K562 (cell line): ENCODE results near the gene PAQR4. TPM values are rescaled to one million over a fixed set of nuclear protein-coding genes. Genes with fewer than 3 reads are reported as not detected.
A peak's percentile ranks its signal among the peaks of the same experiment; 100 is the strongest.

ENCODE experiments used
- ATAC-seq: fragments of 200-7000 bp; cut with Tn5 transposase; 3 replicates; pipeline ENCODE4 v1.9.1; 2020; ENCODE audit warnings: moderate library complexity
- BruUV-seq: library from RNA; stranded (reverse); fragments of 400-500 nt; replicated peaks from 2 replicates; lab custom pipeline; 2021; lab: Mats Ljungman, UMichigan
- CTCF ChIA-PET: fragments of 300-600 bp; formaldehyde crosslinking; extraction: SDS; loops from one replicate; lab custom pipeline; 2021; ENCODE audit warnings: low intra/inter-chr PET ratio; lab: Yijun Ruan, JAX
- POLR2A ChIA-PET: fragments of 300-600, 350-650 bp; sonication (Branson Sonifier 250); formaldehyde crosslinking; extraction: SDS; loops from one replicate; lab custom pipeline; 2021; ENCODE audit warnings: antibody characterized with exemption, inconsistent platforms; lab: Yijun Ruan, JAX
- DNase-seq, 4 experiments: peaks; one replicate each; pipeline versions ENCODE4 v3.0.0 to v3.0.0-alpha.2; 2011 to 2018; ENCODE audit warnings: low spot score in 3 of 4, mixed read lengths in 3 of 4; ENCODE audit errors: extremely low read depth in 1 of 4
- FAIRE-seq: peaks from 2 replicates; lab custom pipeline; 2011; peaks lifted over from hg19 to GRCh38; lab: Jason Lieb, UNC
- H2AFZ ChIP-seq: 2 replicates; pipeline ENCODE4 v1.6.0; 2011; ENCODE audit warnings: low read depth, low read length, control low read depth, inconsistent platforms
- H3K27ac ChIP-seq: fragments of 200-600 bp; 3 replicates; pipeline ENCODE4 v1.8.0; 2011; ENCODE audit warnings: low read depth, mild to moderate bottlenecking, control low read depth, inconsistent platforms, low read length, moderate library complexity, mixed read lengths; ENCODE audit errors: extremely low read depth
- H3K27me3 ChIP-seq, 2 experiments: fragments of 300-600 bp in 1 of 2; 2 replicates in 1 of 2; 3 replicates in 1 of 2; pipeline versions ENCODE4 v1.6.0 to v1.8.0; 2011; ENCODE audit warnings: inconsistent platforms in 2 of 2, low read length in 2 of 2, mild to moderate bottlenecking in 1 of 2, mixed read lengths in 1 of 2, moderate library complexity in 1 of 2; ENCODE audit not compliant: control insufficient read depth in 2 of 2, insufficient read depth in 2 of 2
- H3K36me3 ChIP-seq: fragments of 300-600 bp; 3 replicates; pipeline ENCODE4 v1.8.0; 2011; ENCODE audit warnings: mild to moderate bottlenecking, low read length, inconsistent platforms; ENCODE audit not compliant: control insufficient read depth, insufficient read depth
- H3K4me1 ChIP-seq, 2 experiments: fragments of 200-600 bp in 1 of 2; replicated peaks in 1 of 2; 2 replicates in 1 of 2; 3 replicates in 1 of 2; pipeline versions ENCODE4 v1.5.1 to v1.8.0; 2011; ENCODE audit warnings: inconsistent platforms in 2 of 2, low read length in 2 of 2, mild to moderate bottlenecking in 1 of 2, mixed read lengths in 1 of 2, moderate library complexity in 1 of 2; ENCODE audit not compliant: control insufficient read depth in 2 of 2, insufficient read depth in 2 of 2
- H3K4me2 ChIP-seq: 2 replicates; pipeline ENCODE4 v1.6.1; 2011; ENCODE audit warnings: low read length, control low read depth, inconsistent platforms, mixed read lengths; ENCODE audit not compliant: insufficient read depth
- H3K4me3 ChIP-seq: fragments of 200-600 bp; sonication (generic), shearing (Covaris generic); 2 replicates; pipeline ENCODE4 v1.5.1; 2016; ENCODE audit warnings: control low read depth, inconsistent platforms
- H3K79me2 ChIP-seq: fragments of 200-600 bp; 3 replicates; pipeline ENCODE4 v1.8.0; 2011; ENCODE audit warnings: low read length, inconsistent platforms; ENCODE audit not compliant: control insufficient read depth, insufficient read depth
- H3K9ac ChIP-seq, 2 experiments: 2 replicates each; pipeline versions ENCODE4 v1.6.0 to v1.6.1; 2011; ENCODE audit warnings: low read depth in 2 of 2, low read length in 2 of 2, control low read depth in 1 of 2, inconsistent platforms in 1 of 2, mild to moderate bottlenecking in 1 of 2, mixed read lengths in 1 of 2; ENCODE audit not compliant: insufficient read depth in 1 of 2
- H3K9me1 ChIP-seq: one replicate; pipeline ENCODE4 v1.6.0; 2011; ENCODE audit warnings: inconsistent platforms, mild to moderate bottlenecking, low read length, moderate library complexity; ENCODE audit not compliant: control insufficient read depth, insufficient read depth
- H3K9me3 ChIP-seq: replicated peaks from 2 replicates; pipeline ENCODE4 v1.5.1; 2011; ENCODE audit warnings: low read depth, low read length, inconsistent platforms; ENCODE audit not compliant: control insufficient read depth, insufficient read depth
- H4K20me1 ChIP-seq: replicated peaks from 2 replicates; pipeline ENCODE4 v1.6.1; 2011; ENCODE audit warnings: low read length, inconsistent platforms, mixed read lengths; ENCODE audit not compliant: control insufficient read depth, insufficient read depth
- CREB1 ChIP-seq, 2 experiments: sonication (generic) in 1 of 2; formaldehyde crosslinking in 1 of 2; IDR thresholded peaks; 2 replicates each; pipeline versions ENCODE4 v1.6.1 to v1.8.0; 2012 to 2022; ENCODE audit warnings: inconsistent platforms in 1 of 2, mild to moderate bottlenecking in 1 of 2, missing genetic modification reagents in 1 of 2, moderate library complexity in 1 of 2
- KDM1A ChIP-seq, 2 experiments: fragments of 450-650 bp; IDR thresholded peaks; 2 replicates each; pipeline ENCODE4 v1.6.1; 2016; ENCODE audit warnings: mild to moderate bottlenecking in 2 of 2
- LCOR ChIP-seq: sonication (generic); formaldehyde crosslinking; IDR thresholded peaks from 2 replicates; pipeline ENCODE4 v1.8.0; 2022; ENCODE audit warnings: mild to moderate bottlenecking, missing genetic modification reagents
- PRPF4 ChIP-seq: fragments of 200-400 bp; formaldehyde crosslinking; IDR thresholded peaks from one replicate; pipeline ENCODE4 v1.6.1; 2017; ENCODE audit warnings: low read length, low read depth, mild to moderate bottlenecking; ENCODE audit not compliant: insufficient read depth, poor library complexity, severe bottlenecking
- SAP30 ChIP-seq: fragments of 200-600 bp; sonication (generic); IDR thresholded peaks from 2 replicates; pipeline ENCODE4 v1.6.1; 2012; ENCODE audit warnings: borderline replicate concordance, low read depth, mild to moderate bottlenecking, moderate library complexity, low read length, control low read depth, inconsistent platforms; ENCODE audit not compliant: insufficient read depth, poor library complexity, severe bottlenecking
- SIX5 ChIP-seq, 2 experiments: IDR thresholded peaks; 2 replicates each; pipeline ENCODE4 v1.6.1; 2011; ENCODE audit warnings: low read length in 2 of 2, borderline replicate concordance in 1 of 2, low read depth in 1 of 2, mild to moderate bottlenecking in 1 of 2, moderate library complexity in 1 of 2; ENCODE audit not compliant: insufficient read depth in 1 of 2
- TEAD4 ChIP-seq, 2 experiments: sonication (generic) in 1 of 2; formaldehyde crosslinking in 1 of 2; IDR thresholded peaks; 2 replicates each; pipeline versions ENCODE4 v1.6.1 to v1.8.0; 2012 to 2022; ENCODE audit warnings: borderline replicate concordance in 1 of 2, inconsistent platforms in 1 of 2, low read length in 1 of 2, mild to moderate bottlenecking in 1 of 2, missing genetic modification reagents in 1 of 2
- XRCC3 ChIP-seq: fragments of 450-650 bp; IDR thresholded peaks from 2 replicates; pipeline ENCODE4 v1.6.1; 2017; ENCODE audit warnings: mild to moderate bottlenecking, moderate library complexity
- YBX1 ChIP-seq: fragments of 450-650 bp; IDR thresholded peaks from 2 replicates; pipeline ENCODE4 v1.7.1; 2016; ENCODE audit warnings: mild to moderate bottlenecking
- ZFP1 ChIP-seq: fragments of 450-650 bp; formaldehyde crosslinking; IDR thresholded peaks from 2 replicates; pipeline ENCODE4 v1.4.0; 2020; ENCODE audit warnings: mild to moderate bottlenecking, mixed read lengths
- ZNF224 ChIP-seq: sonication (generic); formaldehyde crosslinking; IDR thresholded peaks from 2 replicates; pipeline ENCODE4 v1.8.0; 2022; ENCODE audit warnings: mild to moderate bottlenecking, missing genetic modification reagents
- ZNF24 ChIP-seq: fragments of 450-650 bp; IDR thresholded peaks from 2 replicates; pipeline ENCODE4 v1.6.1; 2016
- ZNF253 ChIP-seq: fragments of 250-450 bp; sonication (Bioruptor Pico); conservative IDR thresholded peaks from 2 replicates; pipeline ENCODE4 v1.6.1; 2021; ENCODE audit warnings: mild to moderate bottlenecking
- ZNF639 ChIP-seq, 2 experiments: fragments of 200-800 bp in 1 of 2; sonication (Bioruptor generic) in 1 of 2; sonication (generic) in 1 of 2; formaldehyde crosslinking in 1 of 2; IDR thresholded peaks in 1 of 2; conservative IDR thresholded peaks in 1 of 2; 2 replicates each; pipeline versions ENCODE4 v1.5.0 to v1.6.1; 2016 to 2020; ENCODE audit warnings: missing compliant biosample characterization in 1 of 2, missing genetic modification characterization in 1 of 2, missing genetic modification reagents in 1 of 2
- WGBS: fragments of 100-300 bp; shearing (Covaris generic); methylation state at CpG from one replicate; pipeline ENCODE4 v1.1.6; 2016; ENCODE audit warnings: low coverage, mixed read lengths; ENCODE audit not compliant: insufficient coverage; ENCODE audit errors: missing lambda C conversion rate; 5-methylcytosine and 5-hydroxymethylcytosine counted together
- in situ Hi-C: fragments of 300-500 bp; cut with MboI; formaldehyde crosslinking; loops from 4 replicates; pipeline ENCODE4 v1.15.0; 2018; ENCODE audit warnings: inconsistent platforms, mixed read lengths
- intact Hi-C: fragments of 100-400 bp; cut with micrococcal nuclease; formaldehyde crosslinking; loops from 2 replicates; pipeline ENCODE4 v1.14.2; 2022
- polyA plus RNA-seq, 8 experiments: library from polyadenylated mRNA; depleted of rRNA in 4 of 8; stranded (reverse) in 5 of 8; unstranded in 3 of 8; fragments of >200 nt; fragmentation: Nextera tagmentation in 2 of 8; fragmentation: Illumina TruSeq in 1 of 8; extraction: Ambion mirVana in 2 of 8; extraction: Trizol in 1 of 8; gene quantifications; 2 replicates each; pipeline versions ENCODE4 v1.2.1 to v1.2.3, GENCODE V29; 2011 to 2014; ENCODE audit warnings: inconsistent platforms in 1 of 8, missing spikeins in 1 of 8
- total RNA-seq, 7 experiments: library from RNA; depleted of rRNA in 6 of 7; stranded (reverse); fragments of >200 nt in 6 of 7; fragmentation: Illumina TruSeq in 2 of 7; extraction: Trizol in 2 of 7; gene quantifications; 2 replicates each; pipeline versions ENCODE4 v1.2.1 to v1.2.3, GENCODE V29; 2011 to 2021; ENCODE audit warnings: low replicate concordance in 1 of 7
- TF ChIP-seq, protein P1 (sequence below): sonication (generic); formaldehyde crosslinking; IDR thresholded peaks from 2 replicates; pipeline ENCODE4 v1.8.1; 2023; ENCODE audit warnings: mild to moderate bottlenecking, missing genetic modification reagents

The PAQR4 gene
- total and polyA plus RNA-seq, 9 of the 15 experiments (the other 6 are each of a cell fraction or from before 2014, with no cell fraction given): 0.62 to 40.4 (median 19.5) TPM

GRCh38 chr16:3008690-3009037 lies 39.5 kb downstream of the PAQR4 start (continued):
- TF ChIP-seq TEAD4 (IDR thresholded peaks at IDR 0.05; ENCODE audit: low read length) (no peak), TEAD4 (CRISPR knock-in tag; IDR thresholded peaks at IDR 0.05; ENCODE audit: borderline replicate concordance) (no peak), SIX5 (IDR thresholded peaks at IDR 0.05; ENCODE audit: borderline replicate concordance in 1 of 2, insufficient read depth in 1 of 2, low read depth in 1 of 2, low read length in 2 of 2) (no peak), XRCC3 (no peak), ZNF253 (CRISPR knock-in tag) (no peak)

DNA sequence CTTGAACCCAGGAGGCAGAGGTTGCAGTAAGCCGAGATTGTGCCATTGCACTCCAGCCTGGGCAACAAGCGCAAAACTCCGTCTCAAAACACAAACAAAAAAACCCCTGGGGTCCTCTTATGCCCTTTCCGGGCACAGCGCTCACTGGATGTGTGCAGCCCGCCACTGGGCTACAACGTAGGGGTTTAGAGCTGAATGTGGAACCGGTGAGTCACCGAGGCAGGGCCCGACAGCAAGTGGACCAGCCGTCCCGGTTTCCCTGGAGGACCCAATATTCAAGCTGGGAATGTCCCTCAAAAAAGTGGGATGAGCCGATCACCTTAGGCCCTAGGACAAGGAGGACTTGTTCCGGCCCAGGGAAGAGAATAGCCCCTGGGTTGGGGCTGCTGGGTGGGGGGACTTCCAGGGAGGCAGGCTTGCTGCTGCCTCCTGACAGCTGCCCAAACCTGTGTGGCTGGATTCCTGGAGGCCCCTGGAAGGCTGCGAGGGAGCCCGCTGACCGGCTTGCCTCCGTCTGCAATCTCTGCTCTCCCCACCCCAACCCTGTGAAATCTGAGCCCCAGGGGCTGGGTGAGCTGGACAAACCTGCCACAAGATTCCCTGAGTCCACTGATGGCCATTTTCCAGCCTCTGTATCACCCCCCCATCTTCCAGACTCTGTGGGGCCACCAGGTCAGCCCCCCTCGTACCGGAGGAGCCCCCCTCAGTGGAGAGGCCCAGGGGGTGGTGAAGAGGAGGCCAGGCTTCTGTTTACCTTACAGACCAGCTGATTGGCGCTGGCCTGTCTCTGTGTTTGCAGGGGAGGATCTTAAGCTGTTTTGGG lies 40.6 kb downstream of the PAQR4 start:
- no peak for FAIRE-seq
- Histone ChIP-seq H3K4me1 (peaks cover 39 to 82% of the 10 kb centered on the region in 2 experiments), H3K9me3 (no peaks in the 10 kb centered on the region), H3K27me3 (no peaks in the 10 kb centered on the region), H3K9ac (0 out of 4 replicates have a peak overlapping the region, but pooled peaks of 1 of the 2 experiments have one; percentile 30), H2AFZ (no peak overlapping the region), H3K4me2 (no peak overlapping the region), H3K27ac (no peak overlapping the region), H3K9me1 (peaks cover 3% of the 10 kb centered on the region), H3K79me2 (peaks cover 22% of the 10 kb centered on the region), H3K36me3 (peaks cover 3% of the 10 kb centered on the region; the same call in 2 of the 3 replicates), H3K4me3 (no peak overlapping the region), H4K20me1 (no peaks in the 10 kb centered on the region)
- 61% methylated on average over 21 of the region's 21 CpGs for WGBS
- DNase-seq: no peak
- ChIA-PET POLR2A (interaction anchor here (0.6 to 1.7 kb wide), 6 partner anchors 10 to 1701 kb away, joined by 3 to 9 read pairs (median 4); partner anchors contain the start of genes HCFC1R1, THOC6 and TNFRSF12A), CTCF (no interaction called here)
- in situ Hi-C loops: no loop called here
- no TSS peak for BruUV-seq
- intact Hi-C loops: no loop called here
- no peak for ATAC-seq
- TF ChIP-seq TEAD4 (IDR thresholded peaks at IDR 0.05; ENCODE audit: low read length): no peak
- TF ChIP-seq TEAD4 (CRISPR knock-in tag; IDR thresholded peaks at IDR 0.05; ENCODE audit: borderline replicate concordance): no peak
- no peak for TF ChIP-seq ZNF224 (CRISPR knock-in tag)
- no peak for TF ChIP-seq LCOR (CRISPR knock-in tag)
- no peak for TF ChIP-seq PRPF4
- peak; percentile 65 to 72 for TF ChIP-seq KDM1A (IDR thresholded peaks at IDR 0.05)
- TF ChIP-seq ZNF24: no peak
- no peak for TF ChIP-seq ZFP1
- TF ChIP-seq SAP30: no peak
- TF ChIP-seq ZNF639 (CRISPR knock-in tag; conservative IDR thresholded peaks at IDR 0.05 in 1 of 2, IDR thresholded peaks at IDR 0.05 in 1 of 2): no peak
- TF ChIP-seq CREB1 (IDR thresholded peaks at IDR 0.05): no peak
- no peak for TF ChIP-seq CREB1 (CRISPR knock-in tag; IDR thresholded peaks at IDR 0.05)
- TF ChIP-seq, protein P1, sequence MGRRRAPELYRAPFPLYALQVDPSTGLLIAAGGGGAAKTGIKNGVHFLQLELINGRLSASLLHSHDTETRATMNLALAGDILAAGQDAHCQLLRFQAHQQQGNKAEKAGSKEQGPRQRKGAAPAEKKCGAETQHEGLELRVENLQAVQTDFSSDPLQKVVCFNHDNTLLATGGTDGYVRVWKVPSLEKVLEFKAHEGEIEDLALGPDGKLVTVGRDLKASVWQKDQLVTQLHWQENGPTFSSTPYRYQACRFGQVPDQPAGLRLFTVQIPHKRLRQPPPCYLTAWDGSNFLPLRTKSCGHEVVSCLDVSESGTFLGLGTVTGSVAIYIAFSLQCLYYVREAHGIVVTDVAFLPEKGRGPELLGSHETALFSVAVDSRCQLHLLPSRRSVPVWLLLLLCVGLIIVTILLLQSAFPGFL: no peak
- no peak for TF ChIP-seq YBX1
